Lung (tissue), 12 donors: ENCODE data around the gene SLC2A10. TPM values are rescaled to one million over a fixed set of nuclear protein-coding genes. Genes with fewer than 3 reads are reported as not detected.

Source experiments
- ATAC-seq: fragments of 200-7000 bp; cut with Tn5 transposase; one replicate; pipeline ENCODE4 v1.9.1; 2020; ENCODE audit warnings: moderate number of reproducible peaks; ENCODE audit not compliant: insufficient read depth, low FRiP score
- DNase-seq, 3 donors: peaks; one replicate each; pipeline ENCODE4 v3.0.0-alpha.2; 2013 to 2017
- H3K27ac ChIP-seq, 2 donors: one replicate each; pipeline ENCODE4 v1.5.1; 2013; ENCODE audit warnings: mild to moderate bottlenecking in 2 of 2, moderate library complexity in 2 of 2, control low read depth in 1 of 2, inconsistent platforms in 1 of 2, low read depth in 1 of 2, low read length in 1 of 2
- H3K27me3 ChIP-seq, 3 donors: one replicate each; pipeline ENCODE4 v1.5.1; 2013; ENCODE audit warnings: low read length in 2 of 3; ENCODE audit not compliant: control insufficient read depth in 3 of 3, insufficient read depth in 3 of 3
- H3K36me3 ChIP-seq, 4 donors: one replicate each; pipeline ENCODE4 v1.5.1; 2013; ENCODE audit warnings: low read length in 4 of 4, mild to moderate bottlenecking in 1 of 4, moderate library complexity in 1 of 4; ENCODE audit not compliant: control insufficient read depth in 4 of 4, insufficient read depth in 4 of 4
- H3K4me1 ChIP-seq, 5 donors: one replicate each; pipeline ENCODE4 v1.5.1; 2013; ENCODE audit warnings: low read length in 5 of 5, mild to moderate bottlenecking in 2 of 5, moderate library complexity in 1 of 5; ENCODE audit not compliant: control insufficient read depth in 5 of 5, insufficient read depth in 5 of 5
- H3K4me3 ChIP-seq: one replicate; pipeline ENCODE4 v1.5.1; 2013; ENCODE audit warnings: mild to moderate bottlenecking, control low read depth, moderate library complexity
- H3K9ac ChIP-seq, 2 donors: one replicate each; pipeline ENCODE4 v1.5.1; 2013; ENCODE audit warnings: low read length in 2 of 2, control low read depth in 1 of 2; ENCODE audit not compliant: insufficient read depth in 1 of 2
- H3K9me3 ChIP-seq, 4 donors: one replicate each; pipeline ENCODE4 v1.5.1; 2013; ENCODE audit warnings: low read length in 3 of 4, mild to moderate bottlenecking in 1 of 4, moderate library complexity in 1 of 4; ENCODE audit not compliant: control insufficient read depth in 4 of 4, insufficient read depth in 3 of 4
- WGBS, 2 donors: extraction: QIAGEN DNeasy Blood & Tissue Kit; methylation state at CpG; one replicate each; pipeline ENCODE4 v1.1.7; 2013; 5-methylcytosine and 5-hydroxymethylcytosine counted together
- polyA plus RNA-seq, 2 donors: library from polyadenylated mRNA; stranded (reverse); fragments of 200-250 nt; gene quantifications; one replicate each; pipeline ENCODE4 v1.2.1, GENCODE V29; 2013
- total RNA-seq, 2 donors: library from RNA; depleted of rRNA in 1 of 2; stranded (reverse); fragments of >200 nt in 1 of 2; gene quantifications; one replicate each; pipeline ENCODE4 v1.2.1, GENCODE V29; 2014 to 2021
- TF ChIP-seq, protein P1 (sequence below): IDR thresholded peaks from 2 replicates; pipeline ENCODE4 v1.5.1; 2012; ENCODE audit warnings: mild to moderate bottlenecking; ENCODE audit errors: control extremely low read depth, extremely low read depth
- donor health status: control.
- donor health status: control.
- donor health status: Bipolar disorder and iron deficiency.
- donor health status: healthy.
- donor health status: DM: yes; HTN: yes; CAD: no.

SLC2A10 gene
- total and polyA plus RNA-seq, 4 donors = 7.4 to 20.6 (median 12.1) TPM

GRCh38 chr20:46721476-46721875, 12.0 kb downstream of the SLC2A10 start:
- TF ChIP-seq, protein P1, sequence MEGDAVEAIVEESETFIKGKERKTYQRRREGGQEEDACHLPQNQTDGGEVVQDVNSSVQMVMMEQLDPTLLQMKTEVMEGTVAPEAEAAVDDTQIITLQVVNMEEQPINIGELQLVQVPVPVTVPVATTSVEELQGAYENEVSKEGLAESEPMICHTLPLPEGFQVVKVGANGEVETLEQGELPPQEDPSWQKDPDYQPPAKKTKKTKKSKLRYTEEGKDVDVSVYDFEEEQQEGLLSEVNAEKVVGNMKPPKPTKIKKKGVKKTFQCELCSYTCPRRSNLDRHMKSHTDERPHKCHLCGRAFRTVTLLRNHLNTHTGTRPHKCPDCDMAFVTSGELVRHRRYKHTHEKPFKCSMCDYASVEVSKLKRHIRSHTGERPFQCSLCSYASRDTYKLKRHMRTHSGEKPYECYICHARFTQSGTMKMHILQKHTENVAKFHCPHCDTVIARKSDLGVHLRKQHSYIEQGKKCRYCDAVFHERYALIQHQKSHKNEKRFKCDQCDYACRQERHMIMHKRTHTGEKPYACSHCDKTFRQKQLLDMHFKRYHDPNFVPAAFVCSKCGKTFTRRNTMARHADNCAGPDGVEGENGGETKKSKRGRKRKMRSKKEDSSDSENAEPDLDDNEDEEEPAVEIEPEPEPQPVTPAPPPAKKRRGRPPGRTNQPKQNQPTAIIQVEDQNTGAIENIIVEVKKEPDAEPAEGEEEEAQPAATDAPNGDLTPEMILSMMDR = no peak

GRCh38 chr20:46722450-46722849, 13.0 kb downstream of the SLC2A10 start:
- Histone ChIP-seq H3K27ac (no peak overlapping the region), H3K27me3 (no peaks in the 10 kb centered on the region), H3K36me3 (peaks cover 0 to 8% (median 7%) of the 10 kb centered on the region in 4 donors), H3K9me3 (peaks cover 0 to 9% (median 3%) of the 10 kb centered on the region in 4 donors), H3K4me1 (no peaks in the 10 kb centered on the region), H3K9ac (no peak overlapping the region), H3K4me3 (no peak overlapping the region)
- ATAC-seq = no peak
- DNase-seq = no peak
- WGBS, 2 donors = 94 to 98% methylated on average over 2 of the region's 2 CpGs
- TF ChIP-seq, protein P1 = no peak

More at GRCh38 chr20:46721476-46721875, 12.0 kb downstream of the SLC2A10 start:
- no peak overlapping the region for H3K27ac ChIP-seq
- H3K4me3 ChIP-seq = no peak overlapping the region
- H3K9ac ChIP-seq = no peak overlapping the region
- DNase-seq (no peak), ATAC-seq (no peak)
- H3K36me3 ChIP-seq = peaks cover 0 to 8% (median 5%) of the 10 kb centered on the region in 4 donors
- 92 to 94% methylated on average over 1 of the region's 1 CpG for WGBS, 2 donors
- no peaks in the 10 kb centered on the region for H3K4me1 ChIP-seq
- no peaks in the 10 kb centered on the region for H3K27me3 ChIP-seq
- peaks cover 0 to 9% (median 3%) of the 10 kb centered on the region in 4 donors for H3K9me3 ChIP-seq

DNA sequence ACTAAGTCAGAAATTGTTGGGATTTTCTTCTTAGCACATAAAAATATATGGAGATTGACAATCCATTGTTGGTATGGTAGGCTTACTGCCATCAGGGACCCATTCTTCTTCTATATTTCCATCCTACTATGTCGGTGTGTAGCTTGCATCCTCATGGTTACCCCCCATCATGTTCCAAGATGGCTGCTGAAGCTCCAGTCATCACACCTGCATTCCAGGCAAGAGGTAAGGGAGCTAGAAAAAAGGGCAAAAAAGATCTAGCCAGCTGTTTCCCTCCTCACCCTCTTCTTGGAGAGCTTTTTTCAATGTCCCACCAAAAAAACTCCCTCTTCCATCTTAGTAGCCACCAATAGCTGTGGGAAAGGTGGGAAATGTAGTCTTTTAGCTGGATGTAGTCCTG, 13.6 kb downstream of the SLC2A10 start:
- WGBS, 2 donors = 95 to 97% methylated on average over 1 of the region's 1 CpG
- H3K4me1 ChIP-seq = no peaks in the 10 kb centered on the region
- no peak for DNase-seq

More for the DNA sequence above, 13.6 kb downstream of the SLC2A10 start:
- peaks cover 0 to 9% (median 3%) of the 10 kb centered on the region in 4 donors for H3K9me3 ChIP-seq
- peaks cover 0 to 8% (median 7%) of the 10 kb centered on the region in 4 donors for H3K36me3 ChIP-seq
- TF ChIP-seq, protein P1 = no peak
- H3K9ac ChIP-seq = no peak overlapping the region
- no peaks in the 10 kb centered on the region for H3K27me3 ChIP-seq
- no peak overlapping the region for H3K27ac ChIP-seq
- no peak for ATAC-seq
- H3K4me3 ChIP-seq = no peak overlapping the region
